Gastrocnemius medialis (tissue), 4 donors: ENCODE data around the gene EVL.

Experiments
- POLR2A ChIP-seq, 2 donors: fragments of 450-650 bp; IDR thresholded peaks; one replicate each; pipeline ENCODE4 v1.6.1; 2017; ENCODE audit warnings: antibody characterized with exemption in 2 of 2, mild to moderate bottlenecking in 2 of 2, moderate library complexity in 2 of 2
- TF ChIP-seq, protein P1 (sequence below), 5 experiments: fragments of 450-650 bp in 3 of 5; fragments of 200-600 bp in 2 of 5; sonication (generic) in 2 of 5; IDR thresholded peaks in 4 of 5; conservative IDR thresholded peaks in 1 of 5; 1 replicate in 4 of 5; 2 replicates in 1 of 5; pipeline ENCODE4 v1.5.1; 2016 to 2019; ENCODE audit warnings: antibody characterized with exemption in 5 of 5, mild to moderate bottlenecking in 3 of 5, moderate library complexity in 3 of 5

DNA sequence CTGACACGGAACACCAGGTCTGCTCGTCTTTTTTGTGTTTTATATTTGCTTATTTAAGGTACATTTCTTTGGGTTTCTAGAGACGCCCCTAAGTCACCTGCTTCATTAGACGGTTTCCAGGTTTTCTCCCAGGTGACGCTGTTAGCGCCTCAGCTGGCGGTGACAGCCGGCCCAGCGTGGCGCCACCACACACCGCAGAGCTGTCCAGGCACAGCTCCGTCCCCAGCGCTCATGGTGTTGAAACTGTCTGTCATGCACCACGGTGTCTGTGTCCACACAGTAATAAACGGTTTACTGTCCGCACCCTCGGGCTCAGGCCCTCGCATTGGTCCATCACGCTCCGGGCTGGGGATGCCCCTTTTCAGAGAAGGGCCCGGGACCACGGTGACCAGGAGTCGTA lies 78.7 kb downstream of the EVL start:
- no peak for TF ChIP-seq POLR2A (IDR thresholded peaks at IDR 0.05)
- TF ChIP-seq, protein P1, sequence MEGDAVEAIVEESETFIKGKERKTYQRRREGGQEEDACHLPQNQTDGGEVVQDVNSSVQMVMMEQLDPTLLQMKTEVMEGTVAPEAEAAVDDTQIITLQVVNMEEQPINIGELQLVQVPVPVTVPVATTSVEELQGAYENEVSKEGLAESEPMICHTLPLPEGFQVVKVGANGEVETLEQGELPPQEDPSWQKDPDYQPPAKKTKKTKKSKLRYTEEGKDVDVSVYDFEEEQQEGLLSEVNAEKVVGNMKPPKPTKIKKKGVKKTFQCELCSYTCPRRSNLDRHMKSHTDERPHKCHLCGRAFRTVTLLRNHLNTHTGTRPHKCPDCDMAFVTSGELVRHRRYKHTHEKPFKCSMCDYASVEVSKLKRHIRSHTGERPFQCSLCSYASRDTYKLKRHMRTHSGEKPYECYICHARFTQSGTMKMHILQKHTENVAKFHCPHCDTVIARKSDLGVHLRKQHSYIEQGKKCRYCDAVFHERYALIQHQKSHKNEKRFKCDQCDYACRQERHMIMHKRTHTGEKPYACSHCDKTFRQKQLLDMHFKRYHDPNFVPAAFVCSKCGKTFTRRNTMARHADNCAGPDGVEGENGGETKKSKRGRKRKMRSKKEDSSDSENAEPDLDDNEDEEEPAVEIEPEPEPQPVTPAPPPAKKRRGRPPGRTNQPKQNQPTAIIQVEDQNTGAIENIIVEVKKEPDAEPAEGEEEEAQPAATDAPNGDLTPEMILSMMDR (IDR thresholded peaks at IDR 0.05 in 4 of 5, conservative IDR thresholded peaks at IDR 0.05 in 1 of 5): no peak
